DMS79 (cell line): ENCODE data around the gene MYL6B.
A peak's percentile ranks its signal among the peaks of the same experiment; 100 is the strongest.

ENCODE experiments used
- DNase-seq: peaks from one replicate; lab custom pipeline; 2025; lab: John Stamatoyannopoulos, UW

Gene MYL6B

GRCh38 chr12:56122637-56123036 lies 29.8 kb upstream of the MYL6B start:
- DNase-seq = no peak

- no peak for DNase-seq
Observed at GRCh38 chr12:56124133-56124532, 28.3 kb upstream of the MYL6B start.

- no peak for DNase-seq
Observed at GRCh38 chr12:56126732-56127239, 25.6 kb upstream of the MYL6B start.

GRCh38 chr12:56127485-56127887 lies 24.9 kb upstream of the MYL6B start:
- DNase-seq = no peak

- DNase-seq = peak; percentile 96
Observed at GRCh38 chr12:56127888-56128669, 24.3 kb upstream of the MYL6B start, which contains the start of gene ESYT1. TSS of gene ESYT1 (plus strand) at chr12:56128267. CDS start at chr12:56128320, 53 bp downstream.

- no peak for DNase-seq
Observed at GRCh38 chr12:56128670-56129205, 23.6 kb upstream of the MYL6B start.

GRCh38 chr12:56129206-56129941 lies 23.0 kb upstream of the MYL6B start:
- no peak for DNase-seq

GRCh38 chr12:56129942-56130495 lies 22.4 kb upstream of the MYL6B start:
- no peak for DNase-seq

- no peak for DNase-seq
Observed at GRCh38 chr12:56130876-56131275, 21.5 kb upstream of the MYL6B start.

- DNase-seq = no peak
Observed at GRCh38 chr12:56134897-56135296, 17.5 kb upstream of the MYL6B start.

- DNase-seq = no peak
Observed at GRCh38 chr12:56137853-56138571, 14.4 kb upstream of the MYL6B start.

- DNase-seq = no peak
Observed at GRCh38 chr12:56141946-56142784, 10.2 kb upstream of the MYL6B start.

- no peak for DNase-seq
Observed at GRCh38 chr12:56143217-56143616, 9.2 kb upstream of the MYL6B start.

- no peak for DNase-seq
Observed at GRCh38 chr12:56143870-56144269, 8.5 kb upstream of the MYL6B start.

GRCh38 chr12:56145217-56145616 lies 7.2 kb upstream of the MYL6B start:
- no peak for DNase-seq

- DNase-seq = no peak
Observed at GRCh38 chr12:56146492-56147460, 5.6 kb upstream of the MYL6B start.

GRCh38 chr12:56150563-56150962 lies 1.8 kb upstream of the MYL6B start:
- DNase-seq = no peak

- no peak for DNase-seq
Observed at GRCh38 chr12:56151672-56152131, 685 bp upstream of the MYL6B start.
